ENCODE data around the gene AP1M2. TPM values are rescaled to one million over a fixed set of nuclear protein-coding genes. Genes with fewer than 3 reads are reported as not detected.
"Not testable (repeated sequence)": the region's sequence is repeated elsewhere in the genome, so short reads cannot be mapped to it uniquely, and the experiment has no call there.

Gene AP1M2
- polyA plus RNA-seq, 1 donor, result 69.2 TPM

DNA sequence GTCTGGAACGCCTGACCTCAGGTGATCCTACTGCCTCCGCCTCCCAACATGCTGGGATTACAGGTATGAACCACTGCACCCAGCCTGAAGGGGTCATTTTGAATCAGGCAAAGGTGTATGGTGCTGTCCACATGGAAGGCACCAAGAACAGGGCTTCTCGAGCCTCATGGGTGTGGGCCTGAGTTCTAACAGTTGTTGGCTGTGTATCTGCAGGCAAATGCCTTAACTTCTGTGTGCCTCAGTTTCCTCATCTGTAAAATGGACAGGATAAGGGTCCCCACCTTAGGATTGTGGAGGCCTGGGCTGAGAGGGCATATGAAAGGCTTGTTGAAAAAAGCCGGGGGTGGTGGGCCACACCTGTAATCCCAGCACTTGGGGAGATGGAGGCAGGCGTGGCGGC lies 9.2 kb downstream of the AP1M2 start:
- WGBS (ENCODE audit: insufficient coverage, low lambda C conversion rate), result no CpG with 5 or more reads among the region's 6 CpGs
- Histone ChIP-seq H3K27ac (ENCODE audit: low read length) (no peak overlapping the region), H3K4me1 (ENCODE audit: control insufficient read depth, insufficient read depth, low read length) (no peaks in the 10 kb centered on the region), H3K36me3 (ENCODE audit: control insufficient read depth, insufficient read depth, low read length) (peaks cover 30% of the 10 kb centered on the region), H3K4me3 (ENCODE audit: low read length) (no peak overlapping the region), H3K9me3 (ENCODE audit: control insufficient read depth, low read depth, low read length) (no peaks in the 10 kb centered on the region), H3K27me3 (ENCODE audit: control insufficient read depth, insufficient read depth, low read length) (no peaks in the 10 kb centered on the region)
- DNase-seq, result no peak

DNA sequence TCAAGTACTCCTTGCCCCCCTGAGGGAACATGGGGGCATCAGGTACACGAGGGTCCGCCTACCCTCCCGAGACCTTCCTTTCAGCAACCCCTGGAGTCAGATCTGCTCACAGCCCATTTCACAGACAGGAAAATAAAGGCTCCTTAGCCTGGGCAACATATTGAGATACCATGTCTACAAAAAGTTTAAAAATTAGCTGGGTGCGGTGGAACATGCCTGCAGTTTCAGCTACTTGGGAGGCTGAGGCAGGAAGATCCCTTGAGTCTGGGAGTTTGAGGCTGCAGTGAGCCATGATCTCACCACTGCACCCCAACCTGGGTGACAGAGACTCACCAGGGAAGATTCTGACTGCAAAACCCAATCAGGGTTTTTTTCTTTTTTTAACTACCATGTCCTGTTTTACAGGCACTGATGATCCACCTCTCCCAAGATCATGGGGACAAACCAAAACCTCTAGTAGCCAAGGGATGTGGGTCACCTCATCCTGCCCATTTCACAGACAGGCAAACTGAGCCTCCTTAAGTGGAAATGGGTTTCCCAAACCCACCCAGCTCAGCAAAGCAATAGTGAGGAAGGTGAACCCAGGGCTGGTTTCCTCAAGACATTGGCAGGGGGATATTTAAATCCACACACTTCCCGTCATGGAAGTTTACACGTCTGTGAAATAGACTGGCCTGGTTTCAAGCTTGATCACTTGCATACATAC lies 11.9 kb downstream of the AP1M2 start:
- 85% methylated on average over 2 of the region's 6 CpGs for WGBS (ENCODE audit: insufficient coverage, low lambda C conversion rate)
- DNase-seq, result no peak
- no peaks in the 10 kb centered on the region for H3K27me3 ChIP-seq (ENCODE audit: control insufficient read depth, insufficient read depth, low read length)
- no peak overlapping the region for H3K27ac ChIP-seq (ENCODE audit: low read length)
- H3K36me3 ChIP-seq (ENCODE audit: control insufficient read depth, insufficient read depth, low read length), result peaks cover 21% of the 10 kb centered on the region
- H3K9me3 ChIP-seq (ENCODE audit: control insufficient read depth, low read depth, low read length), result no peaks in the 10 kb centered on the region
- no peaks in the 10 kb centered on the region for H3K4me1 ChIP-seq (ENCODE audit: control insufficient read depth, insufficient read depth, low read length)
- H3K4me3 ChIP-seq (ENCODE audit: low read length), result no peak overlapping the region

DNA sequence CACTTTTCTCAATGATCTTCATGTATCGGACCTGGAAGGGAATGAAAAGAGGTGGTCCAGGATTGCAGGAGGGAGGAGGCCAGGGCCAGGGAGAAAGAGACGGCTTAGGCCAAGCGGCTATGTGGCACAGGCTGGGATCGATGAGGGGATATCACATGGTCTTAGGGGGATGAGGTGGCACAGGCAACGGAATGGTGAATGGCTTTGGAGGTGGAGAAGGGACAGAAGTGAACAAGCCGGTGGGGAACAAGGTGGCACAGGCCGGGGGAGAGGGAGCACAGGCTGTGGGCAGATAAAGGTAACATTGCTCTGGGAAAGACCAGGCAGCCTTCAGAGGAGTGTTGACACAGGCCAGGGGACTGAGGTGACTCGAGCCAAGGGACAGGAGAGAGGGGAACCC lies 12.7 kb downstream of the AP1M2 start:
- Histone ChIP-seq H3K4me1 (ENCODE audit: control insufficient read depth, insufficient read depth, low read length) (peaks cover 3% of the 10 kb centered on the region), H3K36me3 (ENCODE audit: control insufficient read depth, insufficient read depth, low read length) (peaks cover 17% of the 10 kb centered on the region), H3K4me3 (ENCODE audit: low read length) (no peak overlapping the region), H3K27me3 (ENCODE audit: control insufficient read depth, insufficient read depth, low read length) (no peaks in the 10 kb centered on the region), H3K9me3 (ENCODE audit: control insufficient read depth, low read depth, low read length) (no peaks in the 10 kb centered on the region), H3K27ac (ENCODE audit: low read length) (no peak overlapping the region)
- no peak for DNase-seq
- no CpG with 5 or more reads among the region's 8 CpGs for WGBS (ENCODE audit: insufficient coverage, low lambda C conversion rate)

DNA sequence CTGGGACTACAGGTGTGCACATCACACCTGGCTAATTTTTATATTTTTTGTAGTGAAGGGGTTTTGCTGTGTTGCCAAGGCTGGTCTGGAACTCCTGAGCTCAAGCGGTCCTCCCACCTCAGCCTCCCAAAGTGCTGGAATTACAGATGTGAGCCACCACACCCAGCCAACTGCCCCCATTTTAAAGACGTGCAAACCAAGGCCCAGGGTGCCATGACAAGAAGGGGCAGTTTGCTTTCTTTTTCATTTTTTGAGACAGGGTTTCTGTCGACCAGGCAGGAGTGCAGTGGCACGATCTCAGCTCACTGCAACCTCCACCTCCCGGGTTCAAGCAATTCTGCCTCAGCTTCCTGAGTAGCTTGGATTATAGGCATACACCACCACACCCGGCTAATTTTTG lies 13.3 kb downstream of the AP1M2 start:
- H3K27me3 ChIP-seq (ENCODE audit: control insufficient read depth, insufficient read depth, low read length); H3K9me3 ChIP-seq (ENCODE audit: control insufficient read depth, low read depth, low read length); H3K4me1 ChIP-seq (ENCODE audit: control insufficient read depth, insufficient read depth, low read length); H3K4me3 ChIP-seq (ENCODE audit: low read length); H3K27ac ChIP-seq (ENCODE audit: low read length); DNase-seq: not testable (repeated sequence)
- peaks cover 16% of the 10 kb centered on the region for H3K36me3 ChIP-seq (ENCODE audit: control insufficient read depth, insufficient read depth, low read length)
- WGBS (ENCODE audit: insufficient coverage, low lambda C conversion rate), result no CpG with 5 or more reads among the region's 6 CpGs

DNA sequence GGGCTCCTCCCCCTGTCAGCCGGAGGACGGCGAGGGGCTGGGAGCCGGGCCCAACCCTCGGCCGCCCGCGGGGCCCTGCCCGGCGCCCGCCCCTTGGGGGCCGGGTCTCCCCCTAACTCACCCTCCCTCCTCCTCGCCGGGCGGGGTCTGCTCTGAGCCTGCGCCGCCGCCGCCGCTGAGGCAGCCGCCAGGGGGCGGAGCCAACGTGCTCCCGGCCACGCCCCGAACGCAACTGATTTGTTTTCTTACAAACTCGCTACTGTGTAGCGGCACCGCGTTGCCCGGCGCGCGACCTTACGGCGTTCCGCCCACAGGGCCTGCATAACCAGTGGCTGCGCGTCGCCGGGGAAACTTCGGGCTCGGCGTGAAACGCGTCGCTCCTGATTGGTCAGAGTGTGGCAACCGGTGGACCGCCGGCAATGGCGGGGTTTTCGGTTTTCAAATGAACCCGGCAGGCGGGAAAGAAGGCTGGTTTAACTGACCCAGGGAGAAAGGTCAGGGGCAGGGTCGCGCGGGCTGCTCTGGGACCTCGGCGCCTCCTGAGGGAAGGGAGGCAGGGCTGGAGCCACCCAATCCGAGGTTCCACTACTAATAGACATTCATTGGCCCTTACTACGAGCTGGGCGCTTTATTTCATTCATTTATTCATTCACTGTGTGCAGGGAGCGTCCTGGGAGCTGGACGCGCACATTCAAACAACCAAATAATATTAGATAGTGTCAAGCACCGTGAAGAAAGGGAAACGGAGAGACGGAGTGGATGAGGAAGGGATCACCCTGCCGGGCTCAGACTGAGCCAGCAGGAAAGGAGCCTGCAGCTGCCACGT lies 18.1 kb downstream of the AP1M2 start, which contains the start of gene CDKN2D:
Gene CDKN2D (minus strand): TSS at position 154 of the 826 bp plus-strand sequence. CDS start 326 bp downstream, outside the sequence.
- no peaks in the 10 kb centered on the region for H3K36me3 ChIP-seq (ENCODE audit: control insufficient read depth, insufficient read depth, low read length)
- H3K4me1 ChIP-seq (ENCODE audit: control insufficient read depth, insufficient read depth, low read length), result peaks cover 31% of the 10 kb centered on the region
- WGBS (ENCODE audit: insufficient coverage, low lambda C conversion rate), result no CpG with 5 or more reads among the region's 71 CpGs

DNA sequence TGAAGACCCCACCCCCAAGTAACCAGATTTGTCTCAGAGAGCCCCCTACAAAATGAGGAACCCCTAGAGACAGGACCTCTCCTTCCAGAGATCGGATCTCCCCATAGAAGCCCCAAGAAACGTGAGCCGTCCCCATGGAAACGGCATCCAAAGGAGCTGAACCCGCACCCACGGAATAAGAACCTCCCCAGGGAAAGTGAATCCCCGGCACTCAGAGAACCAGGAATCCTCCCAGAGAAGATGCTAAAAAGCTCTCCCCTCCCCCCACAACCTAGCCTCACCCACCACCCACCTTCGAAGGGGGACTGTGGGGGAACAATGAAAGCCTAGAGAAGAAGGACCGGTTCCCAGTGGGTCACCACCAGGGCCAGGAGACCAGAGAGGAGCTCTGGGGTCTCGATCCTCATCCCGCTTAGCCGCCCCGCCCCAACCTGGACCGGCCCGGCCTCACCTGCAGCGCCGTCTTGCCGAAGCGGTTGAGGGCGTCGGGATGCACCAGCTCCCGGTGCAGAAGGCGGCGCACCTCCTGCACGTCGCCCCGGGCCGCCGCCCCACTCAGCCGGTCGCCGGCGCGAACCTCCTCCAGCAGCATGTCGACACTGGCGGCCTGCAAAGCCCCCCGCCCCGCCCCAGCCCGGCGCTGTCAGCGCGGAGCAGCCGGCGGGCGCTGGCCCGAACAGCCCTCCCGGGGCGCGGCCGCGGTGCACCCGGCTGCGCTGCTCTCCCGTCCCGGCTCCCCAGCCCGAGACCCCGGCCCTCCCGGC lies 18.9 kb downstream of the AP1M2 start:
- no CpG with 5 or more reads among the region's 58 CpGs for WGBS (ENCODE audit: insufficient coverage, low lambda C conversion rate)
- Histone ChIP-seq H3K36me3 (ENCODE audit: control insufficient read depth, insufficient read depth, low read length) (peaks cover 2% of the 10 kb centered on the region), H3K4me1 (ENCODE audit: control insufficient read depth, insufficient read depth, low read length) (peaks cover 31% of the 10 kb centered on the region), H3K27me3 (ENCODE audit: control insufficient read depth, insufficient read depth, low read length) (no peaks in the 10 kb centered on the region), H3K4me3 (ENCODE audit: low read length) (peak overlapping the region; percentile 50), H3K9me3 (ENCODE audit: control insufficient read depth, low read depth, low read length) (no peaks in the 10 kb centered on the region), H3K27ac (ENCODE audit: low read length) (peak overlapping the region; percentile 30)
- DNase-seq, result peak in 1 of 2 donors; percentile 60

More for the DNA sequence above, 18.1 kb downstream of the AP1M2 start, which contains the start of gene CDKN2D:
- peak; percentile 100 for DNase-seq
- peak within 1 kb of the TSS; percentile 30 for H3K27ac ChIP-seq (ENCODE audit: low read length)
- H3K27me3 ChIP-seq (ENCODE audit: control insufficient read depth, insufficient read depth, low read length), result no peaks in the 10 kb centered on the region
- peak within 1 kb of the TSS; percentile 50 for H3K4me3 ChIP-seq (ENCODE audit: low read length)
- no peaks in the 10 kb centered on the region for H3K9me3 ChIP-seq (ENCODE audit: control insufficient read depth, low read depth, low read length)

DNA sequence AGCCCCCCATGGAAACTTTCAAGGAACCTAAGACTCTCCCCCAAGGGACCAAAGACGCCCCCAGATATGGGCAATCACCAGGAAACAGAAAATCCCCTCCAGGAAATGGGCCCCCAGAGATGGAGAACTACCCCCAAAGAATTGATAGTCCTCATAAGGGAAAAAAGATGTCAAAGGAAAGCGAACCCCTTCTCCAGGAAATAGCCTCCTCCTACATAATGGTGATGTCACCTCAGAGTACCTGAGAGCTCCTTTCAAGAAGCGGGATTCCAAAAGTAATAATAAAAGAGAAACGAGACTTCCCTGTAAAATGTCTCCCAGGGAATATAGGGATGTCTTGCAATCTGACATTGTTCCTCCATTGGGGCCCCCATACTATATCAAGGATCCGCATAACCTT lies 19.5 kb downstream of the AP1M2 start:
- Histone ChIP-seq H3K36me3 (ENCODE audit: control insufficient read depth, insufficient read depth, low read length) (peaks cover 3% of the 10 kb centered on the region), H3K27me3 (ENCODE audit: control insufficient read depth, insufficient read depth, low read length) (no peaks in the 10 kb centered on the region), H3K27ac (ENCODE audit: low read length) (no peak overlapping the region), H3K4me1 (ENCODE audit: control insufficient read depth, insufficient read depth, low read length) (peaks cover 31% of the 10 kb centered on the region), H3K4me3 (ENCODE audit: low read length) (peak overlapping the region; percentile 50), H3K9me3 (ENCODE audit: control insufficient read depth, low read depth, low read length) (no peaks in the 10 kb centered on the region)
- no peak for DNase-seq
- no CpG with 5 or more reads among the region's 5 CpGs for WGBS (ENCODE audit: insufficient coverage, low lambda C conversion rate)

DNA sequence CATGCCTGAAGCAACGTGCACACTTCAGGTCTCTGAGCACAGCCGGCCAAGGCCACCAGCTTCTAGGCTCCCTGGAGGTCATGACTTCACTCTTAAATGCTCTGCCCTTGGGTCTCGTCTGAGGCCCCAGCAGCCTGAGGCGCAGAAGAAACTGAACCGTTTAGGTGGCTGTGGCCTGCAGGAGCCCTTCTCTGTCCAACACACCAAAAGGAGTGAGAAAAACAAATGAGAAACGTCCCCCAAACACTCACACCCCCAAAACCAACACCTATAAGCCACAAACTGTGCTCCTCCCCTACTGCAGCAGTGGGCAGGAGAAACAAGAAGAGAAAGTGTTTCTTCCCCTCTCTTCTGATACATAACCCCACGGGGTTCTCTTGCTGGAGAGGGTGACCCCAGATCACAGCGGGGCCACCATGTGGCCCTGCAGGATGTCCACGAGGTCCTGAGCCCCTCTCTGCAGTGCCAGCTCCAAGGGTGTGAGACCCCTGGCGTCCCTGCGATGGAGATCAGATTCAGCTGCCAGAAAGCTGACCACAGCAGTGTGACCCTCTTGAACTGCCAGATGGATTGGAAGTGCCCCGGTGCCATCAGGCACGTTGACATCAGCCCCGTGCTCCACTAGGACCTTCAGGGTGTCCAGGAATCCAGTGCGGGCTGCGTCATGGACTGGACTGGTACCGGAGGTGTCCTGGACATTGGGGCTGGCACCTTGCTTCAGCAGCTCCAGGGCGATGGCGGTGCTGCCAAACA lies 20.3 kb downstream of the AP1M2 start:
- Histone ChIP-seq H3K4me3 (ENCODE audit: low read length) (peak overlapping the region; percentile 92), H3K27me3 (ENCODE audit: control insufficient read depth, insufficient read depth, low read length) (no peaks in the 10 kb centered on the region), H3K9me3 (ENCODE audit: control insufficient read depth, low read depth, low read length) (no peaks in the 10 kb centered on the region), H3K4me1 (ENCODE audit: control insufficient read depth, insufficient read depth, low read length) (peaks cover 31% of the 10 kb centered on the region), H3K27ac (ENCODE audit: low read length) (peak overlapping the region; percentile 79), H3K36me3 (ENCODE audit: control insufficient read depth, insufficient read depth, low read length) (peaks cover 6% of the 10 kb centered on the region)
- no CpG with 5 or more reads among the region's 19 CpGs for WGBS (ENCODE audit: insufficient coverage, low lambda C conversion rate)
- no peak for DNase-seq

DNA sequence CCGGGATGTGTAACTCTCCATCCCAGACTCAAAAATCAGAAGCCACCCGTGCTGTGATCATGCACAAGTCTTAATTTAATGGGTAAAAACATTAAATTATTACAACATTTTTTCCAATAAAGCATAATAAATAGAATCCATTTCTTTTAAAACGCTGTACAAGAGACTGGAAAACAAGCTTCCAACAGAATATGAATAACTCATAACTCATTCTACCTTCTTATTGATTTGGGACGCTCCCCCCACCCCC lies 20.8 kb downstream of the AP1M2 start:
- Histone ChIP-seq H3K4me1 (ENCODE audit: control insufficient read depth, insufficient read depth, low read length) (peaks cover 31% of the 10 kb centered on the region), H3K36me3 (ENCODE audit: control insufficient read depth, insufficient read depth, low read length) (peaks cover 7% of the 10 kb centered on the region), H3K27me3 (ENCODE audit: control insufficient read depth, insufficient read depth, low read length) (no peaks in the 10 kb centered on the region), H3K4me3 (ENCODE audit: low read length) (peak overlapping the region; percentile 92), H3K27ac (ENCODE audit: low read length) (peak overlapping the region; percentile 79), H3K9me3 (ENCODE audit: control insufficient read depth, low read depth, low read length) (no peaks in the 10 kb centered on the region)
- WGBS (ENCODE audit: insufficient coverage, low lambda C conversion rate), result 11% methylated on average over 1 of the region's 4 CpGs
- no peak for DNase-seq

Data from large intestine (tissue), 3 donors.